ENCODE measurements around the gene SLC10A7.

DNA sequence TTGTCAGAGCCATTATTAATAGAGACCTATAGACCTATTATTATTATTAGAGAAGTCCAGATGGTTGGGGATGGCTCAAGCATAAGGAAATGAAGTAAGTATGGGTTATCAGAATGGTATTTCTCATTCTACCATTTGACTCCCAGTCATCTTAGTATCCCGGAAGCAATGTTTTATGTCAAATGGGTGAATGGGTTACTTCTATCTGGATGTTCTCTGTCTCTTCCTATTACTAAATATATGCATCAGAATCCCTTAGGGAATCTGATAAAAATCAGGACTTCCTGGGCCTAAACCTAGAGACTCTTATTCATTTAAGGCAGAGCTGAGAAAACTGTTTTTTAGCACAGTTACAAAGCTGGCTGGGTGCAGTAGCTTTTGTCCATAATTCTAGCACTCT is 149.9 kb downstream of the SLC10A7 start:
- TF ChIP-seq, protein P1, sequence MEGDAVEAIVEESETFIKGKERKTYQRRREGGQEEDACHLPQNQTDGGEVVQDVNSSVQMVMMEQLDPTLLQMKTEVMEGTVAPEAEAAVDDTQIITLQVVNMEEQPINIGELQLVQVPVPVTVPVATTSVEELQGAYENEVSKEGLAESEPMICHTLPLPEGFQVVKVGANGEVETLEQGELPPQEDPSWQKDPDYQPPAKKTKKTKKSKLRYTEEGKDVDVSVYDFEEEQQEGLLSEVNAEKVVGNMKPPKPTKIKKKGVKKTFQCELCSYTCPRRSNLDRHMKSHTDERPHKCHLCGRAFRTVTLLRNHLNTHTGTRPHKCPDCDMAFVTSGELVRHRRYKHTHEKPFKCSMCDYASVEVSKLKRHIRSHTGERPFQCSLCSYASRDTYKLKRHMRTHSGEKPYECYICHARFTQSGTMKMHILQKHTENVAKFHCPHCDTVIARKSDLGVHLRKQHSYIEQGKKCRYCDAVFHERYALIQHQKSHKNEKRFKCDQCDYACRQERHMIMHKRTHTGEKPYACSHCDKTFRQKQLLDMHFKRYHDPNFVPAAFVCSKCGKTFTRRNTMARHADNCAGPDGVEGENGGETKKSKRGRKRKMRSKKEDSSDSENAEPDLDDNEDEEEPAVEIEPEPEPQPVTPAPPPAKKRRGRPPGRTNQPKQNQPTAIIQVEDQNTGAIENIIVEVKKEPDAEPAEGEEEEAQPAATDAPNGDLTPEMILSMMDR (IDR thresholded peaks at IDR 0.05; ENCODE audit: low read depth, low read length, poor library complexity, severe bottlenecking): no peak
- no peak for TF ChIP-seq EZH2phosphoT487 (IDR thresholded peaks at IDR 0.05; ENCODE audit: borderline replicate concordance, low read length)

Data from DOHH2 (cell line).